ENCODE data around the gene ZNF335.

The ZNF335 gene

DNA sequence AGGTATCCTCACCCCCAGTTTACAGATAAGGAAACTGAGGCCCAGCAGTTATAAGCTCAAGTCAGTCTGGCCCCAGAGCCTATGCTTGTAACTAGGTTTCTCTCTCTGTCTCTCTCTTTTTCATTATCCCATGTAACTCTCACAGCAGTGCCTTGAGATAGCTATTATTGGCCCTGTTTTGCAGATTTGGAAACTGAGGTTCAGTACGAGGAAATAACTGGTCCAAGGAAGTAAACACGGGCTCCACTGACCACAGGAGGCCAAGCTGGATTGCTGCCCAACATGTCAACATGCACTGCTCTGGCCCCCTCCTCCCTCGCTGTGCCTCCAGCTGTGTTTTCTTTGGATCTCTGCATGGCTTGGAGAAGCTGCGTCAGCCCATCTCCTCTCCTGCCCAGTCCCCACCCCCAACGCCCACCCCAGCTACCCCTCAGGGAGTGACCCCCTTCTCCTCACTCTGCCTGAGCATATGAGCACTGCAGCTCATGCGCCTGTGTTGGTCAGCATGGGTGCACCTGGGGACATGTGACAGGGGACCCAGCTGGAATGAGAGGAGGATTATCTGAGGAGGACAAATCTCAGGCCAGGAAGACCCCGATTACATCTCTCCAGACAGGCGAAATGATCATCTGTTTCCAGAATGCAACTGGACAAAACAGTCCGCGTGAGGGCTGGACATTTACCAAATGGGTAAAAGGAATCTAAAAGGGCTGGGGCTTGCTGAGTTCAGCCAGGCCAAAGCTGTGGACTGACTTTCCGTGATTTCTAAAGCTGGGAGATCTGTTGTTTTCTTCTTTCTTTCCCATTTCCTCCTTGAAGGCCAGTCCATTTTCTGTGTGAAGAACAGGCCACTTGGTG is 52.2 kb downstream of the ZNF335 start:
- TF ChIP-seq EZH2phosphoT487 (IDR thresholded peaks at IDR 0.05; ENCODE audit: borderline replicate concordance), result no peak
- TF ChIP-seq, protein P1, sequence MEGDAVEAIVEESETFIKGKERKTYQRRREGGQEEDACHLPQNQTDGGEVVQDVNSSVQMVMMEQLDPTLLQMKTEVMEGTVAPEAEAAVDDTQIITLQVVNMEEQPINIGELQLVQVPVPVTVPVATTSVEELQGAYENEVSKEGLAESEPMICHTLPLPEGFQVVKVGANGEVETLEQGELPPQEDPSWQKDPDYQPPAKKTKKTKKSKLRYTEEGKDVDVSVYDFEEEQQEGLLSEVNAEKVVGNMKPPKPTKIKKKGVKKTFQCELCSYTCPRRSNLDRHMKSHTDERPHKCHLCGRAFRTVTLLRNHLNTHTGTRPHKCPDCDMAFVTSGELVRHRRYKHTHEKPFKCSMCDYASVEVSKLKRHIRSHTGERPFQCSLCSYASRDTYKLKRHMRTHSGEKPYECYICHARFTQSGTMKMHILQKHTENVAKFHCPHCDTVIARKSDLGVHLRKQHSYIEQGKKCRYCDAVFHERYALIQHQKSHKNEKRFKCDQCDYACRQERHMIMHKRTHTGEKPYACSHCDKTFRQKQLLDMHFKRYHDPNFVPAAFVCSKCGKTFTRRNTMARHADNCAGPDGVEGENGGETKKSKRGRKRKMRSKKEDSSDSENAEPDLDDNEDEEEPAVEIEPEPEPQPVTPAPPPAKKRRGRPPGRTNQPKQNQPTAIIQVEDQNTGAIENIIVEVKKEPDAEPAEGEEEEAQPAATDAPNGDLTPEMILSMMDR (conservative IDR thresholded peaks at IDR 0.05; ENCODE audit: low read length), result no peak
- Histone ChIP-seq H2AFZ (ENCODE audit: low read length) (no peak overlapping the region), H3K9ac (ENCODE audit: low read depth, low read length, poor library complexity, severe bottlenecking) (no peak overlapping the region), H3K9me2 (replicated peaks; ENCODE audit: low read depth, low read length) (no peaks in the 10 kb centered on the region), H3K79me2 (ENCODE audit: insufficient read depth, low read length) (no peaks in the 10 kb centered on the region), H3K36me3 (ENCODE audit: insufficient read depth, low read length) (no peaks in the 10 kb centered on the region), H3K27me3 (ENCODE audit: insufficient read depth, low read length, poor library complexity, severe bottlenecking) (no peaks in the 10 kb centered on the region), H3F3A (ENCODE audit: low read depth) (no peaks in the 10 kb centered on the region), H3K9me3 (ENCODE audit: insufficient read depth, low read depth, low read length) (no peaks in the 10 kb centered on the region), H3K4me3 (ENCODE audit: low read length, poor library complexity, severe bottlenecking) (no peak overlapping the region), H3K4me1 (ENCODE audit: insufficient read depth, low read length, poor library complexity, severe bottlenecking) (no peaks in the 10 kb centered on the region), H3K4me2 (ENCODE audit: low read depth, low read length, poor library complexity, severe bottlenecking) (no peak overlapping the region), H4K20me1 (ENCODE audit: insufficient read depth, low read length, poor library complexity, severe bottlenecking) (no peaks in the 10 kb centered on the region)

DNA sequence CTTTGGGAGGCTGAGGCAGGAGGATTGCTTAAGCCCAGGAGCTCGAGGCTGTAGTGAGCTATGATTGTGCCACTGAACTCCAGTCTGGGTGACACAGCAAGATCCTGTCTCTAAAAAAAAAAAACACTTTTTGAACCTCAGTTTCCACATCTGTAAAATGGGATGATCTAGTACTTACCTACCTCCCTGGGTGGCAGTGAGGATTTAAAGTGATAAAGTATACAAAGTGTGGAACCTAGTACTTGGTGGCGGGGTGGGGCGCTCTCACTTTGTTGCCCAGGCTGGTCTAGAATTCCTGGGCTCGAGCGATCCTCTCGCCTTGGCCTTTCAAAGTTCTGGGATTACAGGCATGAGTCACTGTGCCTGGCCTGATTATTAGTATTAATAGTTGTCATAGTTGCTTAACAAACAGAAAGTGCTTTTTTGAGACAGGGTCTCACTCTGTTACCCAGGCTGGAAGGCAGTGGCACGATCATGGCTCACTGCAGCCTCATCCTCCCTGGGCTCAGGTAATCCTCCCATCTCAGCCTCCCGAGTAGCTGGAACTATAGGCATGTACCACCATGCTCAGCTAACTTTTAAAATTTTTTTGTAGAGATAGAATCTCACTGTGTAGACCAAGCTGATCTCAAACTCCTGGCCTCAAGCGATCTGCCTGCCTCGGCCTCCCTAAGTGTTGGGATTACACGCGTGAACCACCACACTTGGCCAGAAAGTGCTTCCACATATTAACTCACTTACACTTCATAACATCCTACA is 53.0 kb downstream of the ZNF335 start:
- no peak overlapping the region for H3K4me3 ChIP-seq (ENCODE audit: low read length, poor library complexity, severe bottlenecking)
- no peak overlapping the region for H3K4me2 ChIP-seq (ENCODE audit: low read depth, low read length, poor library complexity, severe bottlenecking)
- H3K36me3 ChIP-seq (ENCODE audit: insufficient read depth, low read length), result no peaks in the 10 kb centered on the region
- no peak for TF ChIP-seq EZH2phosphoT487 (IDR thresholded peaks at IDR 0.05; ENCODE audit: borderline replicate concordance)
- TF ChIP-seq, protein P1 (conservative IDR thresholded peaks at IDR 0.05; ENCODE audit: low read length), result no peak
- H3K9me3 ChIP-seq (ENCODE audit: insufficient read depth, low read depth, low read length), result no peaks in the 10 kb centered on the region
- H3K27me3 ChIP-seq (ENCODE audit: insufficient read depth, low read length, poor library complexity, severe bottlenecking), result no peaks in the 10 kb centered on the region
- no peaks in the 10 kb centered on the region for H3K79me2 ChIP-seq (ENCODE audit: insufficient read depth, low read length)
- no peak overlapping the region for H3K9ac ChIP-seq (ENCODE audit: low read depth, low read length, poor library complexity, severe bottlenecking)
- no peaks in the 10 kb centered on the region for H3F3A ChIP-seq (ENCODE audit: low read depth)
- no peaks in the 10 kb centered on the region for H3K9me2 ChIP-seq (replicated peaks; ENCODE audit: low read depth, low read length)
- no peaks in the 10 kb centered on the region for H4K20me1 ChIP-seq (ENCODE audit: insufficient read depth, low read length, poor library complexity, severe bottlenecking)
- no peaks in the 10 kb centered on the region for H3K4me1 ChIP-seq (ENCODE audit: insufficient read depth, low read length, poor library complexity, severe bottlenecking)
- no peak overlapping the region for H2AFZ ChIP-seq (ENCODE audit: low read length)

DNA sequence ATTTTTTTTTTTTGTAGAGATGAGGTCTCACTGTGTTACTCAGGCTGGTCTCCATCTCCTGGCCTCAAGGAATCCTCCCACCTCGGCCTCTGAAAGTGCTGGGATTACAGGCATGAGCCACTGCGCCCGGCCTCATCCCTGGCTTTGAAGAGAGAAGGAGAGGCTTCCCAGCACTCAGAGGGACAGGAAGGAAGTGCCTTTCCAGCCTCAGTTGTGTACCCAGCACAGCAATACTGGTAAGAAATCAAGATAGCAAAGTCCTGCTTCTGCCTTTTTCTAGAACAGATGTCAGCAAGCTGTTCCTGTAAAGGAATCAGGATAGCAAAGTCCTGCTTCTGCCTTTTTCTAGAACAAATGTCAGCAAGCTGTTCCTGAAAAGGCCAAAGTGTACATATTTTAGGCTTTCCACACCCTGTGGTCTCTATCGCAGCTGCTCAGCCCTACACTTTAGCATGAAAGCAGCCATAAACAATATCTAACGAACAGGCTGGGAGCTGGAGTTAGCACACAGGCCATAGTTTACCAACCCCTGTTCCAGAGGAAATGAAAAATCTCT is 53.7 kb downstream of the ZNF335 start:
- Histone ChIP-seq H3K4me1 (ENCODE audit: insufficient read depth, low read length, poor library complexity, severe bottlenecking) (no peaks in the 10 kb centered on the region), H3K9ac (ENCODE audit: low read depth, low read length, poor library complexity, severe bottlenecking) (no peak overlapping the region)

More for the DNA sequence above, 53.7 kb downstream of the ZNF335 start:
- no peaks in the 10 kb centered on the region for H3K36me3 ChIP-seq (ENCODE audit: insufficient read depth, low read length)
- H3K4me2 ChIP-seq (ENCODE audit: low read depth, low read length, poor library complexity, severe bottlenecking), result no peak overlapping the region
- H4K20me1 ChIP-seq (ENCODE audit: insufficient read depth, low read length, poor library complexity, severe bottlenecking), result no peaks in the 10 kb centered on the region
- H3K79me2 ChIP-seq (ENCODE audit: insufficient read depth, low read length), result no peaks in the 10 kb centered on the region
- no peak overlapping the region for H3K4me3 ChIP-seq (ENCODE audit: low read length, poor library complexity, severe bottlenecking)
- no peaks in the 10 kb centered on the region for H3K27me3 ChIP-seq (ENCODE audit: insufficient read depth, low read length, poor library complexity, severe bottlenecking)
- H2AFZ ChIP-seq (ENCODE audit: low read length), result 0 out of 2 replicates have a peak overlapping the region, but pooled peaks have one; percentile 7
- H3F3A ChIP-seq (ENCODE audit: low read depth), result no peaks in the 10 kb centered on the region
- H3K9me3 ChIP-seq (ENCODE audit: insufficient read depth, low read depth, low read length), result no peaks in the 10 kb centered on the region
- H3K9me2 ChIP-seq (replicated peaks; ENCODE audit: low read depth, low read length), result no peaks in the 10 kb centered on the region
- TF ChIP-seq EZH2phosphoT487 (IDR thresholded peaks at IDR 0.05; ENCODE audit: borderline replicate concordance), result no peak
- TF ChIP-seq, protein P1 (conservative IDR thresholded peaks at IDR 0.05; ENCODE audit: low read length), result no peak

Data from Loucy (cell line).